Effector CD8-positive, alpha-beta T cell (primary cell): Measurements from ENCODE around the gene HAGHL.

Experiments
- DNase-seq: peaks from one replicate; lab custom pipeline; 2025; lab: John Stamatoyannopoulos, UW

The HAGHL gene

DNA sequence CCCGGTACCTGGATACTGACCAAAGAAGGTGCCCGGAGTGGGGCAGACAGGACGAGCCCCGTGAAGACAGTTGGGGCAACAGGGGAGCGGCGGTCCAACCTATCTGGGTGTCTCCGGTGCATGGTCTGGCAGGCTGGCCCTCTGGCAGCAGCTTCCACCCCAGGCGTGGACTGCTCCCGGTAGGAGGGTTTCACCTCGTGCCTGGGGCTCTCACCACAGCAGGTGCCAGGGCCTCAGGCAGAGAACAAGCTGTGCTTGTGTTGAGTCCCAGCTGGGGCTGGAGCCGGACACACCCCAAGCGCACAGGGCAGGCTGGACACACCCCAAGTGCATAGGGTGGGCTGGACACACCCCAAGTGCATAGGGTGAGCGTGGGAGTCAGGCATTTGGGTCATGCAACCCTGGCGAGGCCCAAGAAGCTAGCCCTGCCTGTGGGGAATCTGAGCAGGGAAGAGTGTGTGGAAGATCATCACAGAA is 19.8 kb upstream of the HAGHL start:
- DNase-seq, result no peak

DNA sequence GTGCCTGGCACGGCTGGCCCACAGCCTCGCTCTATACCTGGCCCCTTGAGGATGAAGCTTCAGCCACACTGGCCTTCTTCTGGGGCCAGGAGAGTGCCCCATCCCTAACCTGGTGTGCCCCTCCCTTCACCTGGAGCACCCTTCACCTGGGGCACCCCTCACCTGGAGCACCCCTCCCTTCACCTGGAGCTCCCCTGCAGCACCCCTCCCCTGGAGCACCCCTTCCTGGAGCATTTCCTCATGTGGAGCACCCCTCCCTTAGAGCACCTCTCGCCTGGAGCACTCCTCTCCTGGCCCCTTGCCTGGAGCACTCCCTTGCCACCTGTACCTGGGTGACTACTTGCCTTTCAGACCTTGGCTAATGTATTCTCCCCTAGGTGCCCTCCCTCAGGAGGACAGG is 18.9 kb upstream of the HAGHL start:
- no peak for DNase-seq

DNA sequence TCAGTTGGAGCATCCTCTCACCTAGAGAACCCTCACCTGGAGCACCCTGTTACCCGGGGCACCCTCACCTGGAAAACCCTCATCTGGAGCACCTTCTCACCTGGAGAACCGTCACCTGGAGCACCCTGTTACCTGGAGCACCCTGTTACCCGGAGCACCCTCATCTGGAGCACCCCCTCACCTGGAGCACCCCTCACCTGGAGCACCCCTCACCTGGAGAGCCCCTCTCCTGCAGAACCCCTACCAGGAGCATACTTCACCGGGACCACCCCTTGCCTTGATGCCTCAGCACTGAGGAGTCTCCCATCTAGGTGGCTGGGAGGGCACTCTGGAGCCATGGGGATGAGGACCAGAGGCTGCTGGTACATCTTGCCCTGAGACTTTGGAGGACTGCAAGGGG is 17.9 kb upstream of the HAGHL start:
- no peak for DNase-seq

DNA sequence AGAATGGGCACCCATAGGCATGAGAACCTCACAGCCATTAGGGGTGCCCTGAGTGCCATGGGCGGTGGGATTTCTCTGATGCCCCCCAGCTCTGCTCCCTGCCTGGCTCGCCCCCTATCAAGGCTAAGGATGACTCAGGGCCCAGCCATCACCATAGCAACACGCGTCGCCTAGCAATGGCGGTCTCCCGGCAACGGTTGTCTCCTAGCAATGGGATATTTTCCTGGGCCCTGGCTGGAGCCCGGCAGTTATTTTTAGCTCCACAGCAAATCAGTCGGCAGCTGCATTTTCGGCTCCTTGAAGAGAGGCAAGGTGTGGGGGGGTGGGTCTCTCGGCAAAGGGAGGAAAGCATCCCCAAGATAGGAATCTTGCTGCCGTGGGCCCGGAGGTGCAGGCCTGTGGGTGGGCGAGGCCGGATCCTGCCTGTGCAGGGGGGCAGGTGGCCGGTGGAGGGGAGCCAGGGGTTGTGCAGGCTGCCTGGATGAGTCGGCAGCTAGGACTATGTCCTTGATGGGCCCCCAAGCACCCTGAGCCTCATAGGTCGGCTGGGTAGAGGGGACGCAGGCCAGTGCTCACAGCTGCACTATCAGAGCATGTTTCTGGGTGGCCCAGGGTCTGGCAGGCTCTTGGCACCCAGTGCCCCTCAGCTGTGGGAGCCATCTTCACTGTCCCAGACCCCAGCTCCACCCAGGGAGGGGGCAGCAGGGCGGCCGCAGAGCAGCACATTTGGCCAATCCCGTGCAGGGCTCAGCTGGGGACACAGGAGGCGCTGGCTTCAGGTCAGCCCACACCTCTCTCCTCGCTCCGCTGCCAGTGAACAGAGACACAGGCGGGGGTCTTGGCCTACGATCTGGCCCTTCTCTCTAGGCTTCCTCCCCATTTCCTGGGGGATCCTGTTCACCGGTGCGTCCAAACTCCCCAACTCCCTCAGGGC is 17.1 kb upstream of the HAGHL start:
- DNase-seq, result no peak

DNA sequence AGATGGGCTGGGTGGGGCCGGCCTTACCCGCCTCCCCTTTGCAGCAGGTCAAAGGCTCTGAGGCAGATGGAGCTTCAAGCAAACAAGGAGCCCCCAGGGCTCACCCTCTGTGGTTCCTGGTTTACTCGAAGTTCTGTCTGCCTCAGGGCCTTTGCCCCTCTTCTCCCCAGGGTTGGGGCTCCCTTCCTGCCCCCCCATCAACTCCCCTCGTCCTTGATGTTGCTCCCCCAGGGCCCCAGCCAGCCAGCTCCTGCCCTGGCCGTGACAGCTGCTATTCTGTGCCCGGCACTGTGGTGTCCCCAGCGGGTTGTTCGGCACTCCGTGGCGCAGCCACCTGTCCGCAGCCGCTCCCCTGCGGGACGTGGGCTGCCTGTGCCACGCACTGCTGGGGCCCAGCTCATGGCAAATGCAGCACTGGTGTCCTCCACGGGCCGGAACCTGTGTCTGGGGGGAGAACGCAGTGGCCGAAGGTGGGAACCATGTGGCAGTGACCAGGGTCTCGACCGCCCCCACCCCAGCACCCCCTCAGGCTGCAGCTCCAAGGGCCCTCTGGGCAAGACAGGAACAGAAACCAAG is 16.3 kb upstream of the HAGHL start:
- DNase-seq, result no peak

DNA sequence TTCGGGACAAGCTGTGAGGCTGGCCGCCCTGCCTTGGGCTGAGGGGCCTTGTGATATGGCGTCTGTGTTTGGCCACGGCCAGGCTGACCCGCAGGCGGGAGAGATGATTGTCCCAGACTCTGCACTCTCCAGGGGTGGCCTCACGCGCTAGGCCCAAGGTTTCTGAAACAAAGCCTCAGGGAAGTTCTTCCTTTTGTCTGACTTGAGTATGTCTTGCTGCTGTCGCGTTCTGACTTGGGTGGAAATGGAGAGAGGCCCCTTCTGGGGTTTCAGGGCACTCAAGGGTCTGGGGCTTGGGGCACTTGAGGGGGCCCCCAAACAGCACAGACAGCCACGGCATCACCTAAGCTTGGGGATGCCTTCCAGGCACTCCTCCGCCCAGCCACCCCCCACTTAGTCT is 15.8 kb upstream of the HAGHL start:
- no peak for DNase-seq

DNA sequence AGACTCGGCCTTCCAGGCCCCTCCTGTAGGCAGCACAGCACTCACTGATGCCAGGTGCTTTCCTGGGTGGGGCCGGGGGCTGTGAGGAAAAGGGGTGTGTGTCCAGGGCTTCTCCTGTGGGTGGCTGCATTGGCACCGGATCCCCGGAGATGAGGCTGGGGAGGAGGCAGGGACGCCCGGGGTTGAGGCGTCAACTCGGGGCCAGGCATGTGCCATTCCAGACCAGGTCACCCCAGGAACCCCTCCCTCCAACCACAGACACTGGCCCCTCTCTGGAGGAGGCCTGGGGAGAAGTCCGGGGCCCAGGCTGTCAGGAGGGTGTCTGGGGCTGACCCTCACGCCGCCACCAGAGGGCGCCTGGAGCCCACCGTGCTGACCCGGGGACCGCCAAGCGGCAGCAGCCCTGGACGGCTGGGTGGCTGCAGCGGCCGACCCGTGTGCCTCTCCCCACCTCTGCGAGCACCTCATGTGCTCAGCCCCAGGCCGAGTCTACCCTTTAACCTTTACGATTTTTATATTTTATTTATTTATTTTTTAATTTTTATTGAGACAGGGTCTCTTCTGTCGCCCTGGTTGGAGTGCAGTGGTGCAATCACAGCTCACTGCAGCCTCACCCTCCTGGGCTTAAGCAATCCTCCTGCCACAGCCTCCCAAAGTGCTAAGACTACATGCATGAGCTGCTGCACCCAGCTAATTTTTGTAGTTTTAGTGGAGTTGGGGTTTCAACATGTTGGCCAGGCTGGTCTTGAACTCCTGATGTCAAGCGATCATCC is 15.2 kb upstream of the HAGHL start:
- DNase-seq, result peak; percentile 63

DNA sequence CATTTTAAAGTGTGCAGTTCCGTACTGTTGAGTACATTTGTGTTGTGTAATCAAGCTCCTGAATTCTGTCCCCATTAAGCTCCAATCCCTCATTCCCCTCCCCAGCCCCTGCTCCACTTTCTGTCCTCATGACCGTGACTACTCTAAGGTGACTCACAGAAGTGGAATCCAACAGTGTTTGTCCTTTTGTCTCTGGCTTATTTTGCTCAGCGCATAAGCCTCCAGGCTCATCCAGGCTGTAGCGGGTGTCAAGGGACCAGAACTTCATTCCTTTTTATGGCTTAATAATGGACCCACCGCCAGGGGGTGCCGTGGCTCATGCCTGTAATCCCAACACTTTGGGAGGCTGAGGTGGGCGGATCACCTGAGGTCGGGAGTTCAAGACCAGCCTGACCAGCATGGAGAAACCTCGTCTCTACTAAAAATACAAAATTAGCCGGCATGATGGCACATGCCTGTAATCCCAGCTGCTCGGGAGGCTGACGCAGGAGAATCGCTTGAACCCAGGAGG is 14.1 kb upstream of the HAGHL start:
- peak; percentile 21 for DNase-seq

DNA sequence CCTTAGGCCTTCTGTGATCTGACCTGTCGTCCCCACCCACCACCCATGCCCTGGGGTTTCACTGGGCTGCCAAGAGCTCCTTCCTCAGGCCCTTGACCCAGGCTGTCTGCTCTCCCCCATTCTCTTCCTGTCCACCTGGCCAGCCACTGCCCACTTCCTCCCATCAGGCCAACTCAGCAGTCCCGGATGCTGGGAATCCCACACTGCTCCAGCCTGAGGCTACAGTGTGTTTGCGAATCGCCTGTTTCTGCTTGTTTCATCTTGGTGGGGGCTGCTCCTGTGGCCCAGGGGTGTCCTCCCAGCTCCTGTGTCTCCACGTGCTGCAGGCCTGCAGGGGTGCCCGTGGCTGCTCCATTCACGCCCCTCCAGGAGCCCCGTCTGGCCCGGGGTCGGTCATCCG is 12.8 kb upstream of the HAGHL start:
- no peak for DNase-seq

DNA sequence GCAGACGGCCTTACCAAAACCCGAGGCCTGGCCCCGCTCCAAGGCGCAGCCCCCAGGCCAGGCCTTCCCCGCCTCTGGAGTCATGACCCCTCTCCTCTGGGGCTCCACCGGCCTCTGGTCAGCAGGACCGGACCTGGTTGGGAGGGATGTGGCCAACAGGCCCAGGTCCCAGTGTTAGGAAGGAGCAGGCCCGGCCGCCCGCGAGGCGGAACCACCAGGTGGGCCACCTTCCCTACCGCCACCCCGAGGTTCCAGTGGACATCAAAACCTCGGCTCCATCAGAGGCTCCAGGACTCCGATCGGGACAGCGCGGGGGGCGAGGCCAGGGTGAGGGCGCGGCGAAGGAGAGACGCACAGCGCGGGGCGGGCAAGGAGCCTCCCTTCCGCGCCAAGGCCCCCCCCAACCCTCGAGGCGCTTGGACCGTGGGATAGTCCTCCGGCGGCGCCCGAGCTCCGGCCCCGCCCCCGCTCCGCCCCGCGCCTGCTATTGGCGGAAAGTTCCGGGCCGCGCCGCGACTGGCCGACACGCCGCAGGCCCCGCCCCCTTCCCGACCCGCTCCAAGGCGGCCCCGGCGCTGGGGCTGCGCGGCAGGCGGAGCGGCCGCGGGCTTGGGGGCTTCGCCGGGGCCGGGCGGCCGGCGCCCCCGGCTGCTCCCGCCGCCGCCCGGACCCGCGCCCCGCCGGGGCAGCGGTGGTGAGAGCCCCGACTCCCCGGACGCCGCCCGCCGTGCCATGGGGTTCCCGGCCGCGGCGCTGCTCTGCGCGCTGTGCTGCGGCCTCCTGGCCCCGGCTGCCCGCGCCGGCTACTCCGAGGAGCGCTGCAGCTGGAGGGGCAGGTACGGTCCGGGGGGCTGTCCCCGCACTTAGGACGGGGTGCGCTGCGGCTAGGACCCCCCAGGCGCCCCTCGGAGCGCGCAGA is 12.1 kb upstream of the HAGHL start, which contains the start of gene METRN:
METRN (plus strand) TSS at position 561 of the 919 bp plus-strand sequence; CDS start at position 733, 172 bp downstream.
- DNase-seq, result peak; percentile 85

DNA sequence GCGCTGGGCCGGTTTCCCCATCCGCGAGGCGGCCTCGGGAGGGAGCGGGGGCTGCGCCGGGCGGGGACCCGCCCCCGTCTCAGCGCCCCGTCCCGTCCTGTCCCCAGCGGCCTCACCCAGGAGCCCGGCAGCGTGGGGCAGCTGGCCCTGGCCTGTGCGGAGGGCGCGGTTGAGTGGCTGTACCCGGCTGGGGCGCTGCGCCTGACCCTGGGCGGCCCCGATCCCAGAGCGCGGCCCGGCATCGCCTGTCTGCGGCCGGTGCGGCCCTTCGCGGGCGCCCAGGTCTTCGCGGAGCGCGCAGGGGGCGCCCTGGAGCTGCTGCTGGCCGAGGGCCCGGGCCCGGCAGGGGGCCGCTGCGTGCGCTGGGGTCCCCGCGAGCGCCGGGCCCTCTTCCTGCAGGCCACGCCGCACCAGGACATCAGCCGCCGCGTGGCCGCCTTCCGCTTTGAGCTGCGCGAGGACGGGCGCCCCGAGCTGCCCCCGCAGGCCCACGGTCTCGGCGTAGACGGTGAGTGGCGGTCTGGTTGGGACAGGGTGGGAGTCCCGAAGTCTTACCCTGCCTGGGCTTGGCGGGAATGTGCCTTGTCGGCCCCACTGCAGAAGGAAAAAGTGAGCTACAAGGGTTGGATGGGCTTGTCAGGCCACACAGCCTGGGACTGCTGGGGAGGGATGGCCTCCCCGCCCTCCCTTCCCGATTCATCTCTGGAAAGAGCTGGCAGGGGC is 11.3 kb upstream of the HAGHL start:
- DNase-seq, result no peak

DNA sequence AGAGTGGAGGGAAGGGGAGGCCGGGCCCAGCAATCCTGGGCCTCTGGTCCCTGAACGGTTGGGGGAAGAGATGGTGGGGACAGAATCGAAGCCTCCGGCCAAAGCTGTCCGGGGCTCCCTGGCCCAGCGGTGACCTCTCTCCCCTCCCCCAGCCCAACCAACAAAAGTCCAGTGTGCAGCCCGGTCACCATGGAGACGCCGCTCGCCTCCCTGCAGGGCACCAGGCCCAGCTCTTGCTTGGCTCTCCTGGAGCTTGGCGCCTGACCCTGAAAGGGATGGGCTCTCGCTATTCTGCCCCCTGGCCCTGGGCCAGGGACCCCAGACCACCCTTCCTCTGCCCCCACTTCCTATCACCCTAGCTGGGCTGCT is 10.7 kb upstream of the HAGHL start:
- no peak for DNase-seq

DNA sequence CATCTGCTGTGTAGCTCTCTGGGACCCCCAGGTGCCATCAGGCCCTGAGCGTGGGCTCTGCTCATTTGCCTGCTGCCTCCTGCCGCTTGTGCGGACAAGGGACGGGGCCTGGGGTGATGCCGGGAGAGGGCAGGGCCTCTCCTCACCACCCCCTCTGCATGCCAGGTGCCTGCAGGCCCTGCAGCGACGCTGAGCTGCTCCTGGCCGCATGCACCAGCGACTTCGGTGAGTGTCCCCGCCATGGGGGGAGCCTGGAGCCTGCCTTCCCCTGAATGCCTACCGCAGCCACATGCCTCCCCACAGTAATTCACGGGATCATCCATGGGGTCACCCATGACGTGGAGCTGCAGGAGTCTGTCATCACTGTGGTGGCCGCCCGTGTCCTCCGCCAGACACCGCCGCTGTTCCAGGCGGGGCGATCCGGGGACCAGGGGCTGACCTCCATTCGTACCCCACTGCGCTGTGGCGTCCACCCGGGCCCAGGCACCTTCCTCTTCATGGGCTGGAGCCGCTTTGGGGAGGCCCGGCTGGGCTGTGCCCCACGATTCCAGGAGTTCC is 10.1 kb upstream of the HAGHL start:
- DNase-seq, result no peak

DNA sequence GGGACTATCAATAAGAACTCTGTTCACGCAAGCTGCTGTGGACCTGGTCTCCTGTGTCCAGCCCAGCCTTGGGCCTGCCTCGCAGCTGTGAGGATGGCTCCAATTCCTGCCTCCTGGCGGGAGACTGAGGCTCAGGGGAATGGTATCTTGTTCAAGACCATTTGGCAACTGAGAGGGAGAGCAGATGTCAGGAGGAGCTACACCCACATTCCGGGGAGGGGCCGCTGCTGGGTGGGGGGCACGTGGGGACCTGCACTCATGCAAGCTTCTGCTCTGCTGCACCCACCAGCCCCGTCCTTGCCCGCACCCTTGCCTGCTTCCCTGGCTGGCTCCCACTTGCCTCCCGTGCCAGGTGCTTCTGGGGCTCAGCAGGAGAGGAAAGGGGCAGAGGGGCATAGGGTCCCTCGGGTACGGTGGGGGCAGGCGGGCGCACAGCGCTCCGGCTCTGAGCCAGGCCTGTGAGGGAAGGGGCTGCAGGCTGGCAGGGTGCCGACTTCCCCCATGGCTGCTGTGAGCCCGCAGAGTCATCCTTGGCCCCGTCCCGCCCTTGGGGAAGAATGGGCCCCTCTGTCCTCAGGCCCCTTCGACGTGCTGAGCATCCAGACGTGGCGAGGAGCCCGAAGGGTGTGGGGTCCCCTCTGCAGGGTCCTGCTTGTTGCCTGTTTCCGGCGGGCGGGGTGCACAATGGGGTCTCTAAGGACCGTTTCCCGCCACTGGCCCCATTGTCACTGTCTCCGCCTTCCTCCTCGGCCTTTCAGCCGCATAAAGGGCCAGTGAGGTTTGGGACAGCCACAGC is 9.3 kb upstream of the HAGHL start:
- no peak for DNase-seq

DNA sequence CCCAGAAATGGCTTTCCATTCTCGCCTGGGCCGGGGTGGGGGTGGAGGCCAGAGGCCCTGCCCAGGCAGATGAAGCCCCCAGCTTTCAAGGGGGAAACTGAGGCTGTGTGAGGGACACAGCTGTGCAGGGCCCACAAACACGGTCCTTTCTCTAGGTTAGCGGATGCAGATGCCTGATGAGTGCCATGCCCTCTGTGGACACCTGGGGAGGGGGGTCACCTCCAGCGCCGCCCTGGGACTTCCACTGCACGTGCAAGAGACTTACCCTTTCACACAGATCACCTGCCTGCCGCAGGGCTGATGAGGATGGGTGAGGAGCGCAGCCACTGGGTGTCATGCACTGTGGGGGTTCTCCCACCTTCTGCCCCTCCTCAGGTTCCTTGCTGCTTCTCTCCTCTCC is 8.5 kb upstream of the HAGHL start:
- DNase-seq, result no peak

DNA sequence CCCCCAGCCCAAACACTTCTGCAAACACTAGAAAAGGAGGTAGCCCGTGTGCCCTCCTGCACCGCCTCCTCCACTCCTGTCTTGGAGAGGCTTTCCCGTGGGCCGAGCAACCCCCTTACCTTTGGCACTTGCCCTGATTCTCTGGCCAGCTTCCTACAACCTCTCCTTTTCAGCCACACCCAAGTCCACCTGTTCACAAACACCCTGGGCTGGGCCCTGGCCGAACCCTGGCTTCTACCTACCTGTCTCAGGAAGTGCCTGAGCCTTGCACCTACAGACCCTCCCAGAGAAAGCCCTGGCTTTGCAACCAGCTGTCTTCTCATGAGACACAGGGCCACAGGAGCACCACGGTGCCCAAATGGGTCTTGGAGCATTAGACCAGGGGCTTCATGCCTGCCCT is 8.0 kb upstream of the HAGHL start:
- DNase-seq, result no peak

DNA sequence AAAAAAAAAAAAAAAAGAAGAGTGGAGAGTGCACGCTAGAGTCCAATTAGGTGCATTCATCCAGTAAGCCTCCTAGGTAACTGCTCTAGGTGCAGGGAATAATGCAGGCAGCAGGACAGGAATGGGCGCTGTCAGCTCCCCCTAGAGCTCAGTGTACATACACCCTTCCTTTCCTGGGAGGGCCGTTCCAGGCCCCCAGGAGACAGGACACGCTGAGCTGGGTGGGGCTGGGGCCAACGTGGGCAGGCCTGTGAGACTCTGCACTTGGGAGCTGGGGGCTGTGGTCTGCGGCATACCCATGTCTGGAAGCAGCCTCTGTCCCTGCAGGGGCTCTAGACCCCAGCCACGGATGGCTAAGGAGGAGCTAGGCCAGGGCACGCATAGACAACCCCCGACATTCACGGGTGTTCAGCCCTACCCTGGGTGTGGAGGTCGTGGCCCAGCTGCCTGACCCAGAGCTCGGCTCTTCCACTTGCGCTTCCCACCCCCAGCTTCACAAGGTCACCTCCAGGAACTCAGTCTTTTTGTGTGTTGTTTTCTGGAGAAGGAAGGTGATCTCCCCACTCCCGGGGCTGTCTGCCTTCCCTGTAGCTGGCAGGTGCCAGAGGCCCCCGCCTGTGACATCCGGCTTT is 7.0 kb upstream of the HAGHL start:
- DNase-seq, result no peak

DNA sequence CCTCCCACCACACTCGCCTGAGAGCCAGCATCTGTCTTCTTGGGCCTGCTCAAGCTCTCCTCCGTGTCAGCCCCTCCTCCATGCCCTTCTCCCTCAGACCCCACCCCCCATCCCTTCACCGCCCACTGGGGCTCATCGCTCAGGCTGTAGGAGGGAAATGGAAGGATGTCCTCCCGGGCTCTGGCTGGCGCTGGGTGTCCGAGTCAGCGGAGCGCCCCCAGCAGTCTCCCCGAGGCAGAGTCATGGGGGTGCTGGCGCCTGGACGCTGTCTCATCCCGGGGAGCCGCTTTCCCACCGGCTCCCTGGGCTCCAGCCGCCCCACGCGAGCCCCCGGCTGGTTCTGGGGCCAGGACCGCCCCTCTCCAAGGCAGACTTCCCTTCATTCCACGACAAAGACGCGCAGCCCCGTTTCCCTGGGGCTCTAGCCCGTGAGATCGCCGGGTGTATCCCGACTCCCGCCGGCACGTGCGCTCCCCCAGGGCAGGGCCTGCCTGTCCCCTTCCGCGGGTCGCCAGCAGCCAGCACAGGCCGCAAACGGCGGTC is 6.4 kb upstream of the HAGHL start:
- no peak for DNase-seq
